Thyroid gland (tissue), 4 donors: ENCODE data around the gene UPF1.

Source experiments
- CTCF ChIP-seq, 6 experiments: fragments of 200-600 bp in 3 of 6; fragments of 450-650 bp in 3 of 6; sonication (generic) in 3 of 6; IDR thresholded peaks; one replicate each; pipeline ENCODE4 v1.5.1; 2016 to 2019; ENCODE audit warnings: antibody characterized with exemption in 6 of 6, mild to moderate bottlenecking in 2 of 6, inconsistent platforms in 1 of 6, moderate library complexity in 1 of 6
- POLR2A ChIP-seq, 2 donors: fragments of 450-650 bp; IDR thresholded peaks; one replicate each; pipeline ENCODE4 v1.6.1; 2017; ENCODE audit warnings: antibody characterized with exemption in 2 of 2, mild to moderate bottlenecking in 2 of 2, moderate library complexity in 1 of 2

GRCh38 chr19:18817574-18817973, 14.2 kb upstream of the UPF1 start:
- TF ChIP-seq POLR2A (IDR thresholded peaks at IDR 0.05) (no peak), CTCF (IDR thresholded peaks at IDR 0.05) (no peak)
